H9 (cell line): Measurements from ENCODE around the gene ZSWIM9. TPM values are rescaled to one million over a fixed set of nuclear protein-coding genes. Genes with fewer than 3 reads are reported as not detected.

ENCODE experiments used
- DNase-seq: peaks from one replicate; pipeline ENCODE4 v3.0.0-alpha.2; 2017
- H2AFZ ChIP-seq: one replicate; pipeline ENCODE4 v1.6.1; 2013; ENCODE audit warnings: mild to moderate bottlenecking, low read length, control low read depth, moderate library complexity
- H2AK5ac ChIP-seq: 2 replicates; pipeline ENCODE4 v1.6.1; 2013; ENCODE audit warnings: low read length, control low read depth, mixed read lengths; ENCODE audit not compliant: insufficient read length
- H2BK120ac ChIP-seq: one replicate; pipeline ENCODE4 v1.6.1; 2013; ENCODE audit warnings: low read depth, mild to moderate bottlenecking, low read length, control low read depth, inconsistent platforms; ENCODE audit not compliant: poor library complexity, severe bottlenecking
- H2BK12ac ChIP-seq: 2 replicates; pipeline ENCODE4 v1.6.1; 2013; ENCODE audit warnings: low read length, control low read depth, mixed read lengths, low read depth; ENCODE audit not compliant: insufficient read length
- H2BK15ac ChIP-seq: 2 replicates; pipeline ENCODE4 v1.6.1; 2013; ENCODE audit warnings: low read depth, low read length, control low read depth
- H2BK20ac ChIP-seq: one replicate; pipeline ENCODE4 v1.6.1; 2013; ENCODE audit warnings: low read depth, mild to moderate bottlenecking, low read length, control low read depth, inconsistent platforms; ENCODE audit not compliant: poor library complexity, severe bottlenecking
- H2BK5ac ChIP-seq: 2 replicates; pipeline ENCODE4 v1.6.1; 2013; ENCODE audit warnings: low read length, control low read depth, mixed read lengths; ENCODE audit not compliant: insufficient read length
- H3K14ac ChIP-seq: 2 replicates; pipeline ENCODE4 v1.6.1; 2013; ENCODE audit warnings: low read length, control low read depth; ENCODE audit not compliant: insufficient read depth
- H3K18ac ChIP-seq: 2 replicates; pipeline ENCODE4 v1.6.1; 2013; ENCODE audit warnings: low read depth, mild to moderate bottlenecking, mixed read lengths, low read length, control low read depth; ENCODE audit not compliant: insufficient read length
- H3K23ac ChIP-seq: 2 replicates; pipeline ENCODE4 v1.6.1; 2013; ENCODE audit warnings: low read length, control low read depth, mixed read lengths, low read depth; ENCODE audit not compliant: insufficient read length
- H3K23me2 ChIP-seq: 2 replicates; pipeline ENCODE4 v1.6.1; 2013; ENCODE audit warnings: low read depth, mild to moderate bottlenecking, mixed read lengths, low read length, control low read depth; ENCODE audit not compliant: insufficient read length, poor library complexity, severe bottlenecking
- H3K27ac ChIP-seq: 2 replicates; pipeline ENCODE4 v1.5.1; 2013; ENCODE audit warnings: low read length, control low read depth, mixed read lengths, low read depth; ENCODE audit not compliant: insufficient read length
- H3K27me3 ChIP-seq: 2 replicates; pipeline ENCODE4 v1.6.1; 2013; ENCODE audit warnings: low read length, control low read depth, inconsistent platforms; ENCODE audit not compliant: insufficient read depth
- H3K4ac ChIP-seq: 2 replicates; pipeline ENCODE4 v1.6.1; 2013; ENCODE audit warnings: low read depth, mild to moderate bottlenecking, control low read depth, inconsistent platforms, low read length, moderate library complexity
- H3K4me1 ChIP-seq: 2 replicates; pipeline ENCODE4 v1.6.1; 2013; ENCODE audit warnings: low read length, control low read depth, inconsistent platforms; ENCODE audit not compliant: insufficient read depth
- H3K4me2 ChIP-seq: 2 replicates; pipeline ENCODE4 v1.6.1; 2013; ENCODE audit warnings: low read length, control low read depth, mixed read lengths; ENCODE audit not compliant: insufficient read length, insufficient read depth
- H3K56ac ChIP-seq: 2 replicates; pipeline ENCODE4 v1.6.1; 2013; ENCODE audit warnings: low read depth, mild to moderate bottlenecking, mixed read lengths, low read length, control low read depth; ENCODE audit not compliant: insufficient read length
- H3K79me1 ChIP-seq: 2 replicates; pipeline ENCODE4 v1.6.1; 2013; ENCODE audit warnings: low read depth, mild to moderate bottlenecking, moderate library complexity, low read length, control low read depth, inconsistent platforms; ENCODE audit not compliant: insufficient read depth, poor library complexity, severe bottlenecking
- H3K79me2 ChIP-seq: 2 replicates; pipeline ENCODE4 v1.6.1; 2013; ENCODE audit warnings: low read length, control low read depth, inconsistent platforms; ENCODE audit not compliant: insufficient read depth
- H3K9ac ChIP-seq: 2 replicates; pipeline ENCODE4 v1.6.1; 2013; ENCODE audit warnings: low read length, control low read depth, mixed read lengths; ENCODE audit not compliant: insufficient read length; ENCODE audit errors: extremely low read depth
- H3K9me3 ChIP-seq: one replicate; pipeline ENCODE4 v1.6.1; 2013; ENCODE audit warnings: low read depth, low read length, inconsistent platforms; ENCODE audit not compliant: control insufficient read depth
- H3T11ph ChIP-seq: one replicate; pipeline ENCODE4 v1.6.1; 2013; ENCODE audit warnings: mild to moderate bottlenecking, low read length, control low read depth, inconsistent platforms
- H4K20me1 ChIP-seq: one replicate; pipeline ENCODE4 v1.6.1; 2013; ENCODE audit not compliant: control insufficient read depth, insufficient read length, insufficient read depth
- H4K5ac ChIP-seq: 2 replicates; pipeline ENCODE4 v1.6.1; 2013; ENCODE audit warnings: low read depth, mild to moderate bottlenecking, mixed read lengths, low read length, control low read depth; ENCODE audit not compliant: insufficient read length
- H4K8ac ChIP-seq: replicated peaks from 2 replicates; pipeline ENCODE4 v1.6.1; 2013; ENCODE audit warnings: low read length, control low read depth, mixed read lengths, low read depth; ENCODE audit not compliant: insufficient read length
- H4K91ac ChIP-seq: 2 replicates; pipeline ENCODE4 v1.6.1; 2013; ENCODE audit warnings: low read depth, mild to moderate bottlenecking, moderate library complexity, mixed read lengths, low read length, control low read depth; ENCODE audit not compliant: insufficient read length
- H3K27ac Mint-ChIP-seq, 3 experiments: 2 replicates in 2 of 3; 3 replicates in 1 of 3; pipeline ENCODE4 v1.8.0; 2020 to 2021; ENCODE audit warnings: mixed read lengths in 3 of 3, mild to moderate bottlenecking in 1 of 3, moderate library complexity in 1 of 3
- H3K27me3 Mint-ChIP-seq: 2 replicates; pipeline ENCODE4 v1.8.0; 2021; ENCODE audit warnings: low read depth, mild to moderate bottlenecking, moderate library complexity, mixed read lengths
- H3K36me3 Mint-ChIP-seq, 3 experiments: 2 replicates in 2 of 3; 3 replicates in 1 of 3; pipeline ENCODE4 v1.8.0; 2020 to 2021; ENCODE audit warnings: low read depth in 3 of 3, mixed read lengths in 3 of 3; ENCODE audit not compliant: insufficient read depth in 1 of 3
- H3K4me1 Mint-ChIP-seq, 2 experiments: 2 replicates each; pipeline ENCODE4 v1.8.0; 2020; ENCODE audit warnings: mixed read lengths in 2 of 2
- H3K4me3 Mint-ChIP-seq, 2 experiments: 2 replicates in 1 of 2; 3 replicates in 1 of 2; pipeline ENCODE4 v1.8.0; 2020 to 2021; ENCODE audit warnings: mild to moderate bottlenecking in 2 of 2, mixed read lengths in 2 of 2, moderate library complexity in 1 of 2
- H3K9me3 Mint-ChIP-seq, 2 experiments: 2 replicates in 1 of 2; 3 replicates in 1 of 2; pipeline ENCODE4 v1.8.0; 2020; ENCODE audit warnings: mild to moderate bottlenecking in 2 of 2, mixed read lengths in 2 of 2, moderate library complexity in 1 of 2
- CTCF ChIP-seq: fragments of 200-600 bp; sonication (generic); conservative IDR thresholded peaks from 3 replicates; pipeline ENCODE4 v1.8.0; 2021; ENCODE audit warnings: antibody characterized with exemption, mild to moderate bottlenecking
- whole genome bisulfite sequencing: extraction: QIAGEN DNeasy Blood & Tissue Kit; methylation state at CpG from one replicate; pipeline ENCODE4 v1.1.7; 2013; ENCODE audit warnings: missing lambda C conversion rate, low lambda C conversion rate, mixed read lengths; ENCODE audit not compliant: insufficient read length; ENCODE audit errors: extremely low coverage; 5-methylcytosine and 5-hydroxymethylcytosine counted together
- total RNA-seq: library from RNA; stranded (reverse); gene quantifications from 2 replicates; pipeline ENCODE4 v1.2.1, GENCODE V29; 2021

ZSWIM9 gene
- total RNA-seq, 1 experiment from 2014 or later: 8.9 TPM

GRCh38 chr19:48183356-48183755, 12.9 kb downstream of the ZSWIM9 start:
- no peak overlapping the region for H3K4ac ChIP-seq
- no peak overlapping the region for H3K4me2 ChIP-seq
- no peak overlapping the region for H2BK12ac ChIP-seq
- H3K4me1 ChIP-seq: no peaks in the 10 kb centered on the region
- H3K79me1 ChIP-seq: no peaks in the 10 kb centered on the region
- no peak overlapping the region for H3K23ac ChIP-seq
- no peak overlapping the region for H2BK20ac ChIP-seq
- no peak overlapping the region for H2BK5ac ChIP-seq
- Mint-ChIP-seq H3K4me3 (no peak overlapping the region), H3K9me3 (peaks cover 19 to 20% of the 10 kb centered on the region in 2 experiments), H3K4me1 (no peaks in the 10 kb centered on the region), H3K27ac (no peak overlapping the region), H3K27me3 (no peaks in the 10 kb centered on the region), H3K36me3 (peaks cover 35 to 53% (median 43%) of the 10 kb centered on the region in 3 experiments)
- no peak overlapping the region for H3K14ac ChIP-seq
- H2AFZ ChIP-seq: no peak overlapping the region
- no peak overlapping the region for H2AK5ac ChIP-seq
- no peaks in the 10 kb centered on the region for H3K27me3 ChIP-seq
- H3T11ph ChIP-seq: no peak overlapping the region
- peaks cover 8% of the 10 kb centered on the region for H3K9me3 ChIP-seq
- no peak overlapping the region for H4K5ac ChIP-seq
- TF ChIP-seq CTCF: no peak
- H3K79me2 ChIP-seq: 0 out of 2 replicates have a peak, but pooled peaks cover 2% of the 10 kb centered on the region
- H4K20me1 ChIP-seq: no peaks in the 10 kb centered on the region
- no peak overlapping the region for H4K8ac ChIP-seq
- H3K23me2 ChIP-seq: no peaks in the 10 kb centered on the region
- no peak overlapping the region for H3K9ac ChIP-seq
- H4K91ac ChIP-seq: no peak overlapping the region
- no peak for DNase-seq
- WGBS: no CpG with 5 or more reads among the region's 9 CpGs
- H2BK15ac ChIP-seq: no peak overlapping the region
- H3K18ac ChIP-seq: no peak overlapping the region
- H2BK120ac ChIP-seq: no peak overlapping the region
- no peak overlapping the region for H3K27ac ChIP-seq
- no peak overlapping the region for H3K56ac ChIP-seq
